Upper lobe of left lung (tissue), 4 donors: ENCODE measurements around the gene APOA1.

ENCODE experiments used
- EP300 ChIP-seq, 4 donors: sonication (generic); formaldehyde crosslinking; IDR thresholded peaks; one replicate each; pipeline ENCODE4 v1.5.1; 2017; ENCODE audit warnings: antibody characterized with exemption in 4 of 4, control low read depth in 2 of 4
- POLR2AphosphoS5 ChIP-seq, 2 donors: sonication (generic); formaldehyde crosslinking; IDR thresholded peaks; one replicate each; pipeline ENCODE4 v1.5.1; 2017; ENCODE audit warnings: antibody characterized with exemption in 2 of 2
- TF ChIP-seq, protein P1 (sequence below), 6 experiments: fragments of 450-650 bp in 4 of 6; fragments of 200-600 bp in 2 of 6; sonication (generic) in 2 of 6; IDR thresholded peaks; one replicate each; pipeline ENCODE4 v1.5.1; 2016 to 2019; ENCODE audit warnings: antibody characterized with exemption in 6 of 6

DNA sequence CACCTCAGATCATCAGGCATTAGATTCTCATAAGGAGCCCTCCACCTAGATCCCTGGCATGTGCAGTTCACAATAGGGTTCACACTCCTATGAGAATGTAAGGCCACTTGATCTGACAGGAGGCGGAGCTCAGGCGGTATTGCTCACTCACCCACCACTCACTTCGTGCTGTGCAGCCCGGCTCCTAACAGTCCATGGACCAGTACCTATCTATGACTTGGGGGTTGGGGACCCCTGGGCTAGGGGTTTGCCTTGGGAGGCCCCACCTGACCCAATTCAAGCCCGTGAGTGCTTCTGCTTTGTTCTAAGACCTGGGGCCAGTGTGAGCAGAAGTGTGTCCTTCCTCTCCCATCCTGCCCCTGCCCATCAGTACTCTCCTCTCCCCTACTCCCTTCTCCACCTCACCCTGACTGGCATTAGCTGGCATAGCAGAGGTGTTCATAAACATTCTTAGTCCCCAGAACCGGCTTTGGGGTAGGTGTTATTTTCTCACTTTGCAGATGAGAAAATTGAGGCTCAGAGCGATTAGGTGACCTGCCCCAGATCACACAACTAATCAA is 5.6 kb downstream of the APOA1 start:
- TF ChIP-seq, protein P1, sequence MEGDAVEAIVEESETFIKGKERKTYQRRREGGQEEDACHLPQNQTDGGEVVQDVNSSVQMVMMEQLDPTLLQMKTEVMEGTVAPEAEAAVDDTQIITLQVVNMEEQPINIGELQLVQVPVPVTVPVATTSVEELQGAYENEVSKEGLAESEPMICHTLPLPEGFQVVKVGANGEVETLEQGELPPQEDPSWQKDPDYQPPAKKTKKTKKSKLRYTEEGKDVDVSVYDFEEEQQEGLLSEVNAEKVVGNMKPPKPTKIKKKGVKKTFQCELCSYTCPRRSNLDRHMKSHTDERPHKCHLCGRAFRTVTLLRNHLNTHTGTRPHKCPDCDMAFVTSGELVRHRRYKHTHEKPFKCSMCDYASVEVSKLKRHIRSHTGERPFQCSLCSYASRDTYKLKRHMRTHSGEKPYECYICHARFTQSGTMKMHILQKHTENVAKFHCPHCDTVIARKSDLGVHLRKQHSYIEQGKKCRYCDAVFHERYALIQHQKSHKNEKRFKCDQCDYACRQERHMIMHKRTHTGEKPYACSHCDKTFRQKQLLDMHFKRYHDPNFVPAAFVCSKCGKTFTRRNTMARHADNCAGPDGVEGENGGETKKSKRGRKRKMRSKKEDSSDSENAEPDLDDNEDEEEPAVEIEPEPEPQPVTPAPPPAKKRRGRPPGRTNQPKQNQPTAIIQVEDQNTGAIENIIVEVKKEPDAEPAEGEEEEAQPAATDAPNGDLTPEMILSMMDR (IDR thresholded peaks at IDR 0.05): no peak
- TF ChIP-seq POLR2AphosphoS5 (IDR thresholded peaks at IDR 0.05) (no peak), EP300 (IDR thresholded peaks at IDR 0.05) (no peak)
